Epidermal melanocyte (primary cell): ENCODE data around the gene FCSK.
"Not testable (repeated sequence)": the region's sequence is repeated elsewhere in the genome, so short reads cannot be mapped to it uniquely, and the experiment has no call there.

ENCODE experiments used
- DNase-seq: peaks from one replicate; pipeline ENCODE4 v3.0.0; 2011; ENCODE audit warnings: low spot score; ENCODE audit not compliant: insufficient read length

The FCSK gene

GRCh38 chr16:70454222-70455034 is at the start of gene FCSK:
FCSK (plus strand) TSS chr16:70454595; CDS start chr16:70463191, 8,596 bp downstream.
- DNase-seq, result peak; percentile 93

GRCh38 chr16:70406104-70406503 is 48.3 kb upstream of the FCSK start:
- DNase-seq, result not testable (repeated sequence)

- no peak for DNase-seq
Observed at GRCh38 chr16:70407811-70408274, 46.6 kb upstream of the FCSK start.

GRCh38 chr16:70410734-70411133 is 43.7 kb upstream of the FCSK start:
- no peak for DNase-seq

- DNase-seq, result no peak
Observed at GRCh38 chr16:70412385-70412784, 42.0 kb upstream of the FCSK start.

GRCh38 chr16:70413572-70413971 is 40.8 kb upstream of the FCSK start:
- DNase-seq, result not testable (repeated sequence)

GRCh38 chr16:70416748-70417616 is 37.4 kb upstream of the FCSK start:
- no peak for DNase-seq

GRCh38 chr16:70417661-70418060 is 36.7 kb upstream of the FCSK start:
- no peak for DNase-seq

GRCh38 chr16:70418274-70418992 is 36.0 kb upstream of the FCSK start:
- DNase-seq, result no peak

- no peak for DNase-seq
Observed at GRCh38 chr16:70418993-70419318, 35.4 kb upstream of the FCSK start.

GRCh38 chr16:70419384-70420327 is 34.7 kb upstream of the FCSK start:
- DNase-seq, result no peak

GRCh38 chr16:70421014-70421413 is 33.4 kb upstream of the FCSK start:
- no peak for DNase-seq

GRCh38 chr16:70421473-70422311 is 32.7 kb upstream of the FCSK start:
- no peak for DNase-seq

GRCh38 chr16:70422543-70422942 is 31.9 kb upstream of the FCSK start:
- DNase-seq, result no peak

GRCh38 chr16:70427786-70428177 is 26.6 kb upstream of the FCSK start:
- no peak for DNase-seq

- DNase-seq, result peak; percentile 70
Observed at GRCh38 chr16:70428178-70428998, 26.0 kb upstream of the FCSK start.

GRCh38 chr16:70429888-70430666 is 24.3 kb upstream of the FCSK start:
- no peak for DNase-seq
